Fibroblast of mammary gland (primary cell): Measurements from ENCODE around the gene DEPDC5.

Source experiments
- DNase-seq: peaks from one replicate; pipeline ENCODE4 v3.0.0-alpha.2; 2010; ENCODE audit warnings: low read depth
- H3K4me3 ChIP-seq: 2 replicates; pipeline ENCODE4 v1.5.1; 2011; ENCODE audit warnings: low read depth, mild to moderate bottlenecking, low read length, moderate library complexity; ENCODE audit not compliant: control insufficient read depth
- TF ChIP-seq, protein P1 (sequence below): conservative IDR thresholded peaks from 2 replicates; pipeline ENCODE4 v1.5.1; 2011; ENCODE audit warnings: low read depth, low read length, inconsistent platforms; ENCODE audit not compliant: control insufficient read depth, insufficient read depth

The DEPDC5 gene

DNA sequence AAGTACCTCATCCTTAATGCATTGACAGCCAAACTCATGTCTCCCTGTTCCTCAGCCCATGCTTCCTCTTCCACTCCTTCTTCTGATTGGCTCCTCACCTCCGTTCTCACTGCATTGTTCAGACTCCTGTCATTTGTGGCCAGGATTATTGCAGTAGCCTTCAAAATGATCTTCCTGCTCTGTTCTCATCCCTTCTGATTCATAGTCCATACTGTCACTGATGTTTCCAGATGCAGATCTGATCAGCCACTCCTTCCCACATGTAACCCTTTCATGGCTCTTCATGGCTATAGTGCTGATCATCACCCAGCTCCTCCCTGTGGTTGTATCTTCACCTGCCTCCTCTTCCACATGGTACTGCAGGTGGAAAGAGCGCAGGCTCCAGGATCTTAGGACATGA lies 71.7 kb downstream of the DEPDC5 start:
- H3K4me3 ChIP-seq: no peak overlapping the region
- DNase-seq: peak; percentile 60
- TF ChIP-seq, protein P1, sequence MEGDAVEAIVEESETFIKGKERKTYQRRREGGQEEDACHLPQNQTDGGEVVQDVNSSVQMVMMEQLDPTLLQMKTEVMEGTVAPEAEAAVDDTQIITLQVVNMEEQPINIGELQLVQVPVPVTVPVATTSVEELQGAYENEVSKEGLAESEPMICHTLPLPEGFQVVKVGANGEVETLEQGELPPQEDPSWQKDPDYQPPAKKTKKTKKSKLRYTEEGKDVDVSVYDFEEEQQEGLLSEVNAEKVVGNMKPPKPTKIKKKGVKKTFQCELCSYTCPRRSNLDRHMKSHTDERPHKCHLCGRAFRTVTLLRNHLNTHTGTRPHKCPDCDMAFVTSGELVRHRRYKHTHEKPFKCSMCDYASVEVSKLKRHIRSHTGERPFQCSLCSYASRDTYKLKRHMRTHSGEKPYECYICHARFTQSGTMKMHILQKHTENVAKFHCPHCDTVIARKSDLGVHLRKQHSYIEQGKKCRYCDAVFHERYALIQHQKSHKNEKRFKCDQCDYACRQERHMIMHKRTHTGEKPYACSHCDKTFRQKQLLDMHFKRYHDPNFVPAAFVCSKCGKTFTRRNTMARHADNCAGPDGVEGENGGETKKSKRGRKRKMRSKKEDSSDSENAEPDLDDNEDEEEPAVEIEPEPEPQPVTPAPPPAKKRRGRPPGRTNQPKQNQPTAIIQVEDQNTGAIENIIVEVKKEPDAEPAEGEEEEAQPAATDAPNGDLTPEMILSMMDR: no peak

DNA sequence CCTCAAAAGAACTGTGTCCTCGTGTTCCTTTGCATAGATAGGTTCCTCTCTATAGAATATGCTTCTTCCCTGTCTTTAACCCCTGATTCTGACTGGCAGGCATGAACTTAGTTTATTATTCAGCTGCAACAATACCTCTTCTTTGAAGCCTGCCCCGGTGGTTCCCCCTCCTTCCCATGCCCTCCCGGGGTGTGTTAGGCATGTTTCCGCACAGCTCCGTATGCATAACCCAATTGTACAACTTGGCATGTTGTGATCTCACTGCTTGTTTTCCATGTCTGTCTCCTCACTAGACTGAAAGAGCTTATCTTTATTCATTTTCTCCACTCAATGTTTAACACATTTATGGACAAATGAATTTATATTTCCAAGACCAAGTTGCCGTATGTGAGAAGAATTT lies 72.6 kb downstream of the DEPDC5 start:
- no peak for DNase-seq
- TF ChIP-seq, protein P1: no peak

DNA sequence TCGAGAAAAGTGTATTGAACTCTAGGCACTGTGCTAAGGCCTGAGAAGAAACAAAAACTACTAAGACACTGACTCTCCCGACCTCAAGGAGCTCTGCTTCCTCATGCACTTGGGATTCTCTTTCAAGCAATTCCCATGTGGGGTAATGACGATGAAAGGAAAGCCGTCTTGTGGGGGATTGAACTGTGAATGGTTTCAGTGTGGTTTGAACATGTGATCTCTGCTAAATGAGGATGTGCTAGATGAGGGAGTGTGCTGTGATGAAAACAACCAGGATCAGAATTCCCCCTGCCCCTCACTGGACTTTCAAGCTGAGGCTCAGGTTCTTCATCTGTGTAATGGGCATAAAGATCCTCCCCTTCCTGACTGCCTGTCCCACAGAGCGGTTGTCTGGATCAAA lies 74.9 kb downstream of the DEPDC5 start:
- TF ChIP-seq, protein P1: no peak
- H3K4me3 ChIP-seq: no peak overlapping the region
- DNase-seq: peak; percentile 95

More for the DNA sequence above, 72.6 kb downstream of the DEPDC5 start:
- H3K4me3 ChIP-seq: no peak overlapping the region

DNA sequence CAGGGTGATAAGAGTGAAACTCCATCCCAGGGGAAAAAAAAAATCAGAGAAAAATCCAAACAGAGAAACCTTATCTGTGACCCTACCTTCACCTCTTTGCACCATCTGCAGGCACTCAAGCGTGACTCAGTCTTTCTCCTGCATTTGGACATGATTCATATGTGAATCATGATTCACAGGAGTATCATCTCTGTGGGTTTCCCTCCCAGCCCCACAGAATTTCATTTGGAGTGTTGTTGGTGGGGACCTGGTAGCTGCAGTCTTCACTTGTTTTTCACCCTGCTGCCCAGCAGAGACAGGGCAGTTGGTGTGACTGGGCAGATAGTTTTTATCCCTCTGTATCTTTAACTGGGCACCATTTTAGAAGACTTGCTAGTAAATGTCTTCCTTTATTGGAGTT lies 75.7 kb downstream of the DEPDC5 start:
- peak; percentile 96 for DNase-seq

DNA sequence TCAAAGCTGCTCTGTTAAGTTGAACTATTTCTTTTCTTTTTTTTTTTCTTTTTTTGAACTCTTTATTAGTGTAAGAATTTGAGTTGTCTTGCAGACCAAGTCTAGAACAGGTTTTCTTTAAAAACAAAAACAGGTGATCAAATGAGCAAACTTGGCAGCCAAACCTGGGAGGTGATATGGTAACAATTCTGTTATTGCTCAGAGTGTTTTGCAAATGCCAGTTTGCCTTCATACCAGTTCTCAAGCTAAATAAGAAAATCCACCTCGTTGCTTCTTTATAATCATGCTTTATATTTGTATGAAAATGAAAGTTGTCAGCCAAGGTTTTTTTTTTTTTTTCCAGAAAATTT lies 76.9 kb downstream of the DEPDC5 start:
- TF ChIP-seq, protein P1: no peak
- H3K4me3 ChIP-seq: no peak overlapping the region
- DNase-seq: no peak

More for the DNA sequence above, 75.7 kb downstream of the DEPDC5 start:
- peak overlapping the region; percentile 1 for H3K4me3 ChIP-seq
- TF ChIP-seq, protein P1: no peak

DNA sequence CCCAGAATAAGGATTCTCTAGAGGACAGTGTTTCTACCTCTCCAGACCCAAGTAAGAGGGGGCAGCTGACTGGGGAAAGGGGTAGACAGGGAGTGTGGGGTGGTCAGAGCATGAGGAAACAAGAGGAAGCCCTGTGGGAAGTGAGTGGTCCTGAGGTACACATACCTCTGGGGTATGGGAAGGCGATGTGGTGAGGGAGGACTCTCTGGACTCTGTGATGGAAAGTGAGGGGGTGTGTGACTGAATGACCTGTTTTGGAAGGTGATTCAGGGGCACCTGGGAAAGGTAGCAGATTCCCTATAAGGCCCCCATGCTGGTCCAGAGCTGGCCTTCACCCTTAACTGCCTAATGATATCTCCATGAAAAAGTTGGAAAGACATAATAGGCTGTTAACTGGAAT lies 80.1 kb downstream of the DEPDC5 start:
- no peak overlapping the region for H3K4me3 ChIP-seq
- TF ChIP-seq, protein P1: no peak
- DNase-seq: no peak

DNA sequence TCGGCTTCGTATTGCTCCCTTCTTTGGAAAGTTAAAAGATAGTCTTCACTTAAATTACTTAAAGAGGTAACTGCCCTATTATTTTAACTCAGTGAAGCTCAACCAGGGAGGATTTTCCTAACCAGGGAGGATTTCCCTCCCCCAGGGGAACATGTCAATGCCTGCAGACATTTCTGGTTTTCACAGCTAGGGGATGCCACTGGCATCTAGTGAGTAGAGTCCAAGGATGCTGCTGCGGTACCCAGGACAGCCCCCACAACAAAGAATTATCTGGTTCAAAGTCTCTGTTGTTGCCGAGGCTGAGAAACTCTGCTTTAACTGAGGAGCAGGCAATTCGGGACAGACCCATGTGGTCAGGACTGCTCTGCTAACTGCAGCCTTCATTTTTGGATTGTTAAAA lies 82.2 kb downstream of the DEPDC5 start:
- TF ChIP-seq, protein P1: no peak
- no peak overlapping the region for H3K4me3 ChIP-seq

More for the DNA sequence above, 82.2 kb downstream of the DEPDC5 start:
- DNase-seq: no peak
